Activated T-helper 2 cell treated with anti-CD3 and anti-CD28 coated beads, Interferon-gamma antibody, Interleukin-2, Interleukin-4, amounts not matched to agents 10 μg/mL and 5 μg/mL and 100 μg/mL, durations not matched to agents 14 hours and 24 hours and 36 hours (primary cell): Measurements from ENCODE around the gene HNRNPA2B1. TPM values are rescaled to one million over a fixed set of nuclear protein-coding genes. Genes with fewer than 3 reads are reported as not detected.
"Not testable (repeated sequence)": the region's sequence is repeated elsewhere in the genome, so short reads cannot be mapped to it uniquely, and the experiment has no call there.

Source experiments
- DNase-seq: peaks from one replicate; pipeline ENCODE4 v3.0.0; 2021; ENCODE audit warnings: low spot score
- H3K27ac Mint-ChIP-seq: one replicate; pipeline ENCODE4 v1.8.0; 2021; ENCODE audit warnings: mixed read lengths
- H3K27me3 Mint-ChIP-seq: one replicate; pipeline ENCODE4 v1.8.0; 2021; ENCODE audit warnings: low read depth, mixed read lengths
- H3K36me3 Mint-ChIP-seq: one replicate; pipeline ENCODE4 v1.8.0; 2021; ENCODE audit warnings: low read depth, mixed read lengths
- H3K4me1 Mint-ChIP-seq: one replicate; pipeline ENCODE4 v1.8.0; 2021; ENCODE audit warnings: low read depth, mixed read lengths
- H3K4me3 Mint-ChIP-seq: one replicate; pipeline ENCODE4 v1.8.0; 2021; ENCODE audit warnings: low read depth, mild to moderate bottlenecking, moderate library complexity, mixed read lengths
- H3K9me3 Mint-ChIP-seq: one replicate; pipeline ENCODE4 v1.8.0; 2021; ENCODE audit warnings: mixed read lengths
- intact Hi-C: fragments of 100-400 bp; cut with micrococcal nuclease; formaldehyde crosslinking; loops from one replicate; pipeline ENCODE4 v1.15.1; 2023
- total RNA-seq: library from RNA; stranded (reverse); gene quantifications from 2 replicates; pipeline ENCODE4 v1.2.3, GENCODE V29; 2022

The HNRNPA2B1 gene
- total RNA-seq, 1 donor from 2014 or later: 845 TPM

DNA sequence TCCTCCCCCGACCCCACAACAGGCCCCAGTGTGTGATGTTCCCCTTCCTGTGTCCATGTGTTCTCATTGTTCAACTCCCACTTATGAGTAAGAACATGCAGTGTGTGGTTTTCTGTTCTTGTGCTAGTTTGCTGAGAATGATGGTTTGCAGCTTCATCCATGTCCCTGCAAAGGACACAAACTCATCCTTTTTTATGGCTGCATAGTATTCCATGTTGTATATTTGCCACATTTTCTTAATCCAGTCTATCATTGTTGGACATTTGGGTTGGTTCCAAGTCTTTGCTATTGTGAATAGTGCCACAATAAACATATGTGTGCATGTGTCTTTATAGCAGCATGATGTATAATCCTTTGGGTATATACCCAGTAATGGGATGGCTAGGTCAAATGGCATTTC lies 36.7 kb downstream of the HNRNPA2B1 start:
- H3K36me3 Mint-ChIP-seq: peaks cover 64% of the 10 kb centered on the region
- intact Hi-C loops, H3K27ac Mint-ChIP-seq, H3K4me3 Mint-ChIP-seq, H3K27me3 Mint-ChIP-seq, DNase-seq: not testable (repeated sequence)
- H3K4me1 Mint-ChIP-seq: peaks cover 56% of the 10 kb centered on the region
- peaks cover 10% of the 10 kb centered on the region for H3K9me3 Mint-ChIP-seq

DNA sequence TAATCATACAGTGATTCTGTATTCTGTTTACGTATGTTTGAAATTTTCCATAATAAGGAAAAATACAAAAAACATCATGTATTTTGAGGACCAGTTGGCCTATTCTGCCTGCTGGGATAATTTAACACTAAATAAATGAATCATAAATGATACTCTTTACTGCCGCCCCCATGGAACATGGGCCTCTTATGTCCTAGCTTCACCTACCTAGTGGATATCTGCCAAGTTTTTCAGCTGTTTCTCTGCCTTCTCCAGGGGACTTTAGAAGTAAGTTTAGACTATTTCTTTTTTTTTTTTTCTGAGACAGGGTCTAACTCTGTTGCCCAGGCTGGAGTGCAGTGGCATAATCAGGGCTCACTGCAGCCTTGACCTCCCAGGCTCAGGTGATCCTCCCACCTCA lies 38.1 kb downstream of the HNRNPA2B1 start:
- intact Hi-C loops: no loop called here
- H3K4me3 Mint-ChIP-seq: no peak overlapping the region
- H3K4me1 Mint-ChIP-seq: peaks cover 68% of the 10 kb centered on the region
- peaks cover 72% of the 10 kb centered on the region for H3K36me3 Mint-ChIP-seq
- H3K27me3 Mint-ChIP-seq: no peaks in the 10 kb centered on the region
- H3K9me3 Mint-ChIP-seq: peaks cover 10% of the 10 kb centered on the region
- no peak for DNase-seq
- no peak overlapping the region for H3K27ac Mint-ChIP-seq

DNA sequence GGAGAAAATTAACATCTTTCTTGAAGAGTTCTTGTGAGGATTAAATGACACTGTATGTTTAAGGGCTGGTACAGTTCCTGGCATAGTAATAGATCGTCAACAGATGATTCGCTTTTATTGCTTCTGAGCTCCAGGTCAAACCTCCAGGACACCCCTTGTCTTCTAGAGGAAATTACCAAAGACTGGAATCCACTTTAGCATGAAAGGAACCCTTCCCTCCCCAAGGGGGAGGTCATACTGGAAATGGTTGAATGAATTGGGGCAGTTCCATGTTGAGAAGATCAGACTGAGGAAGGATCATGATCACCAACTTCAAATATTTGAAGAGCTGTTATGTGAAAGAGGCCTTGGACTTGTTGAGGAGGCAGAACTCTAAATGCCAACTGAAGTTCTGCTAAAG lies 39.6 kb downstream of the HNRNPA2B1 start:
- no peak overlapping the region for H3K4me3 Mint-ChIP-seq
- H3K27ac Mint-ChIP-seq: peak overlapping the region; percentile 46
- peaks cover 67% of the 10 kb centered on the region for H3K4me1 Mint-ChIP-seq
- DNase-seq: no peak
- H3K36me3 Mint-ChIP-seq: peaks cover 67% of the 10 kb centered on the region
- H3K27me3 Mint-ChIP-seq: no peaks in the 10 kb centered on the region
- intact Hi-C loops: no loop called here
- H3K9me3 Mint-ChIP-seq: peaks cover 10% of the 10 kb centered on the region

DNA sequence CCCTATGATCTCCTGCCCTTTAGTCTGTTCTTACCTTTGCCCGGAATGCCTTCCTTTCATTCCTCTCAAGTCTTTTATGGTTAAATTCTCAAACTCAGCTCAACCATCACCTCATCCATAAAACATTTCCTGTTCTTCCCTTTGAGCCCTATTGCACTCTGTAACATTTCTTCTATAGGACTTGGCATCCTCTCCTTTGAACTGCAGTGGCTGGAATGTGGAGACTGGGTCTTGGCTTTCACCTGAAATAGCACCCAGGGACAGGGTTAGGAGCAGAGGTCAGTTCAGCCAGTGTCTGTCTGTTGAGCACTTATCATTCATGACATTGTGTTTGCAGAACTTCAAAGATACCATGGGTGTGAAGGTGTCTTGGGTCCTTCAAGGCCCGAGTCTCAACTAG lies 41.3 kb downstream of the HNRNPA2B1 start:
- Mint-ChIP-seq H3K36me3 (peaks cover 56% of the 10 kb centered on the region), H3K4me3 (no peak overlapping the region), H3K27ac (peak overlapping the region; percentile 74), H3K4me1 (peaks cover 77% of the 10 kb centered on the region), H3K9me3 (peaks cover 6% of the 10 kb centered on the region), H3K27me3 (no peaks in the 10 kb centered on the region)
- intact Hi-C loops: no loop called here
- no peak for DNase-seq

DNA sequence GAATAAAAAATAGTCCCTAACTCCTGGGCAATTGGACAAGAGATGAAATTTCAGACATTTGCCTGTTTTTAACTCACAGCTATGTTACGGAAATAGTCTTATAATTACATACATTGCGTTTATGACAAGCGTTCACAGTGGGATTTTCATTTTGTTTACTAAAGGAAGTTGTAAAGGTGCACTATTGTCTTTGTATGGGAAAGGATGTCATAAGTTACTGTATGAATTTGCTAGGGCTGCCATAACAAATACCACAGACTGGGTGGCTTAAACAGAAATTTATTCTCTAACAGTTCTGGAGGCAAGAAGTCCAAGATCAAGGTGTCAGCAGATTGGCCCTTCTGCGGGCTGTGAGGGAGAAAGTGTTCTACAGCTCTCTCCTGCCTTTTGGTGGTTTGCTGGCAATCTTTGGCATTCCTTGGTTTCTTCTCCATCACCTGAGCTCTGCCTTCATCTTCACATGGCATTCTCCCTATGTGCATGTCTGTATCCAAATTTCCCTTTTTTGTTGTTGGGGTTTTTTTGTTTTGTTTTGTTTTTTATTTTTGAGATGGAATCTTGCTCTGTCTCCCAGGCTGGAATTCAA lies 42.9 kb downstream of the HNRNPA2B1 start:
- Mint-ChIP-seq H3K4me1 (peaks cover 81% of the 10 kb centered on the region), H3K4me3 (peak overlapping the region; percentile 20), H3K36me3 (peaks cover 56% of the 10 kb centered on the region), H3K27me3 (no peaks in the 10 kb centered on the region), H3K9me3 (no peaks in the 10 kb centered on the region), H3K27ac (peak overlapping the region; percentile 97)
- no peak for DNase-seq
- intact Hi-C loops: loop anchor here (2.0 kb wide), 1 partner anchor 61 kb away; no protein-coding TSS in a partner anchor

DNA sequence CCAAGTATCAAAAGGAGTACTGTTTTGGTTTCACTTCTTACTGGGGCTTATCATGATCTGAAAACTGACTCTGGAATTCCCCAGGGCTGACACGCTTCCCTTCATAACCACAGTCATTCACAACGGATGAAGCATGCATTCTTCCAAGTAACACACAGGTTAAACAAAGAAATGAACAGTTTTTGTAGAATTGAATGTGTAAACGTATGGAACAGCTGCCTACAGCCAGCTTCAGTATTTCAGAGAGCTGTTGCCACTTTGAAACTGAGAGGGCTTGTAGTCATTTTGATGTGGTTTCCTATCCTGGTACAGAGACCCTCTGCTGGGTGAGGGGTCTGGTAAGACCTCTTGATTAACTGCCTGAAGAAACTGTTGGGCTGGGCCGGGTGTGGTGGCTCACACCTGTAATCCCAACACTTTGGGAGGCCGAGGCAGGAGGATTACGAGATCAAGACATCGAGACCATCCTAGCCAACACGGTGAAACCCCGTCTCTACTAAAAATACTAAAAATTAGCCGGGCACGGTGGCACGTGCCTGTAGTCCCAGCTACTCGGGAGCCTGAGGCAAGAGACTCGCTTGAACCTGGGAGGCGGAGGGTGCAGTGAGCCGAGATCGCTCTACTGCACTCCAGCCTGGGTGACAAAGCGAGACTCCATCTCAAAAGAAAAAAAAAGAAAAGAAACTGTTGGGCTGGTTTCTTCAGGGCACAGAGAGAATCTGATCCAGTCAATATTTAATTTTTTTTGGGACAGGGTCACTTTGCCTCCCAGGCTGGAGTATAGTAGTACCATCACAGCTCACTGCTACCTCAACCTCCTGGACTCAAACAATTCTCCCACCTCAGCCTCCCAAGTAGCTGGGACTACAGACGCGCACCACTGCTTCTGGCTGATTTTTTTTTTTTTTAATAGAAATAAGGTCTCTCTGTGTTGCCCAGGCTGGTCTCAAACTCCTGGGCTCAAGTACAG lies 43.8 kb downstream of the HNRNPA2B1 start:
- Mint-ChIP-seq H3K4me3 (peak overlapping the region; percentile 54), H3K9me3 (no peaks in the 10 kb centered on the region), H3K36me3 (peaks cover 50% of the 10 kb centered on the region), H3K27me3 (no peaks in the 10 kb centered on the region), H3K27ac (peak overlapping the region; percentile 97), H3K4me1 (peaks cover 77% of the 10 kb centered on the region)
- intact Hi-C loops: loop anchor here (1.0 to 2.0 kb wide), 5 partner anchors 10 to 209 kb away; no protein-coding TSS in a partner anchor
- DNase-seq: peak; percentile 43

DNA sequence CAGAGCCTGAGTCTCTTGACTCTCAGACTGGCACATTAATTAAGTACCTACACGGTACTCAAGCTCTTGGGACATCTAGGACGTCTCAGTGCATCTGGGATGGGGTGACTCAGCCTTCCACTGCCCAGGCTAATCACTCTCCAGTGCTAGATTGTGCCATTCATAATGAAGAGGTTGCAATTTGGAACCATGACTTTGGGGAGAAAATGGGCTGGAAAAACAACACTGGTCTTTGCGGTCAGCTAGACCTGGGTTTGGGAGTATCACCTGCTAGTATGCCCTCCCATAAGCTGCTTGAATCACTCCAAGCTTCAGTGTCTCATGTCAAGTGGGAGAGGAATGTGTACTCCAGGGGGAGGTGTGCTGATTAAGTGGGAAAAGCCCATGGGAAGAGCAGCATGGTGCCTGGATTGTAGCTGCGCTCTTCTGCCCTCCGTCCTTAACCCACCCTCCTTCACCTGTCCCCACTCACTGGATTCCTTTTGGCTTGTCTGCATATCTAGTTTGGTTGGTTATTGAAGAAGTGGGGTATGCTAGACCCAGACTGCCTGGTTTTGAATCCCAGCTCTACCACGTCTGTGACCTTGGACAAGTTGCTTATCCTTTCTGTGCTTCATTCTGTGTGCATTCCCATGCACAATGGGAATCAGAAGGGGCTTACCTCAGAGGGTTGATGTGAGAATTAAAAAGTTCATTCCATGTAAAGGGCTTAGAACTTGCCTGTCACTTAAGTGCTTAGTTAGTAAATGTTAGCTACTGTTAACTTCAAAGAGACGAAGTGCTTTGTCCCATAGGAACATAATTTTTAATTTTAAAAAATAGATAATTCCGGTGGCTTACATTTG lies 44.8 kb downstream of the HNRNPA2B1 start:
- Mint-ChIP-seq H3K36me3 (peaks cover 47% of the 10 kb centered on the region), H3K4me1 (peaks cover 83% of the 10 kb centered on the region), H3K4me3 (peak overlapping the region; percentile 99), H3K27ac (peak overlapping the region; percentile 97), H3K27me3 (no peaks in the 10 kb centered on the region), H3K9me3 (no peaks in the 10 kb centered on the region)
- intact Hi-C loops: loop anchor here (1.0 to 2.0 kb wide), 5 partner anchors 11 to 210 kb away; no protein-coding TSS in a partner anchor
- no peak for DNase-seq

DNA sequence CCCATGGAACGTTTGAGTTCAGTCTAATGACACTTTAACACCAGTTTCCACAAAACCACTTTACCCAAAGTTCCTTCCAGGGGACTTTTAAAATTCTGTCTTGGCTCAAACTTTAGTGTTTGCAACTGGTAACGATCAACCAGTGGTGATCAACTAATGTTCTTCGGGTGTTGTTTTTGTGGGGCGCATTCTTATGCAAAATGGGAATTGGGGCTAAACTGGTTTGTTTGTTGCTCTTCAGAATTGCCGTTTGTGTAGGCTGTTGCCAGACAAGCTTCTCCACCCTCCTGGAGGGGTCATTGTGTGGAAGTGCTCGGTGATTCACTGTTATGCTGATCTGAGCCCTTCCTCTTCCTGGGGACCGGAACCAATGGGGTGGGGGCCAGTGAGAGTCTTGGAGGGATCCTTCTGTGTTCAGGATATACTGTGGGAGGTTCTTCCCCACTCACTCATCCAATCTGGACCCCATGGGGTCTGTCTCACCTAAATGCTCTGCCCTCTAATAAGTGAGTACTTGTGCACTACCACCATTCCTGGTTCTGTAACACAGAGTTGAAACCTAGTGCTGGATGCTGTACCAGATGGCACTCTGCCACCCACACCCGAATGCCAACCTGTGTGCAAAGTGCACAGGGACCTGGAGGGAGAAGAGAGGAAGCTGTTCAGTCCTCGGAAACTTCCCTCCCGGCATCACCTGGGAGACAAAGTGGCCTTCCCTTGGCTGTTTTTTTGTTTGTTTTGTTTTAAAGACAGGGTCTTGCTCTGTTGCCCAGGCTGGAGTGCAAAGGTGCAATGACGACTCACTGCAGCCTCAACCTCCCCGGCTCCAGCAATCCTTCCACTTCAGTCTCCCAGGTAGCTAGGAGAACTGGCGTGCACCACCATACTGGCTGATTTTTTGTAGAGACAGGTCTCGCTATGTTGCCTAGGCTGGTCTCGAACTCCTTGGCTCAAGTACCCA lies 46.4 kb downstream of the HNRNPA2B1 start:
- peak overlapping the region; percentile 97 for H3K27ac Mint-ChIP-seq
- H3K4me1 Mint-ChIP-seq: peaks cover 75% of the 10 kb centered on the region
- H3K4me3 Mint-ChIP-seq: peak overlapping the region; percentile 99
- no peak for DNase-seq
- no peaks in the 10 kb centered on the region for H3K27me3 Mint-ChIP-seq
- intact Hi-C loops: loop anchor here (1.0 to 5.0 kb wide), 5 partner anchors 46 to 298 kb away; partner anchors contain the start of gene HNRNPA2B1
- peaks cover 38% of the 10 kb centered on the region for H3K36me3 Mint-ChIP-seq
- no peaks in the 10 kb centered on the region for H3K9me3 Mint-ChIP-seq

DNA sequence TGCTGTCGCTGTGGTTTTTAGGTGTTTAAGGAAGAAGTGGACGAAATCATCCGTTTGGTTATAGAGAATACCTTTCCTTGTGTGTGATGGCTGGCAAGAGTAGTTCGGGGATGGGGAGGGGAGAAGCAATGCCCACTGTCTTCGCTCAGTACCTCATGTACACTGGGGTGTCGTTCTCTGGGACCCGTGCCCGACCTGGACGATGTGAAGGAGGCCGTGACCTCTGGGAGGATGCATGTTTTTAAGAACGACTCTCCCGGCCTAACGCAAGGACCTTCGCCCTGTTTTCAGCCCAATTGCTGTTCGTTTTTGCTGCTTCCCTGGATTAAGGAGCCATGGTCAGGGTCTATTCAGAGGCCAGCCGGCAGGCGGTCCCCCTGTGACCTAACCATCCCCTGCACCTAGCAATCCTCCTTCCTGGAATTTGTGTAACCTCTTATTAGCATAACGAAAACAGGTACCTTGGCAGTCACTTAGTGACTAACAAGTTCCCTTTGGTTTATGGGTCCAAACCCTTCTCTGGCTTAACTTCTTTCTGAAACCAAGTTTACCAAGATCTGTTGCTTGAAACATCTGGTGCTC lies 47.2 kb downstream of the HNRNPA2B1 start:
- no peak for DNase-seq
- H3K36me3 Mint-ChIP-seq: peaks cover 30% of the 10 kb centered on the region
- peak overlapping the region; percentile 97 for H3K27ac Mint-ChIP-seq
- peak overlapping the region; percentile 99 for H3K4me3 Mint-ChIP-seq
- H3K4me1 Mint-ChIP-seq: peaks cover 67% of the 10 kb centered on the region
- intact Hi-C loops: loop anchor here (1.0 to 5.0 kb wide), 5 partner anchors 47 to 297 kb away; partner anchors contain the start of gene HNRNPA2B1
- H3K9me3 Mint-ChIP-seq: no peaks in the 10 kb centered on the region
- no peaks in the 10 kb centered on the region for H3K27me3 Mint-ChIP-seq

DNA sequence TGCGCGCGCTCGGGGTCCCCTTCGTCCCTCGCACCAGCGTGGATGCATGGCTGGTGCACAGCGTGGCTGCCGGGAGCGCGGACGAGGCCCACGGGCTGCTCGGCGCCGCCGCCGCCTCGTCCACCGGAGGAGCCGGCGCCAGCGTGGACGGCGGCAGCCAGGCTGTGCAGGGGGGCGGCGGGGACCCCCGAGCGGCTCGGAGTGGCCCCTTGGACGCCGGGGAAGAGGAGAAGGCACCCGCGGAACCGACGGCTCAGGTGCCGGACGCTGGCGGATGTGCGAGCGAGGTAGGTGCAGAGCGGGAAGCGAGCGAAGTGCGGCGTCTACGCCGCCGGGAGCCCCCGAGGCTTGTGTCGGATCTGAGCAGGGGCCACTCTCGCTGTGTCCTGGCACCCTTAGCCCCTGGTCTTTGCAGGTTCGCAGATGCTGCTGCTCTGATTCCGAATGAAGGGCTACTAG lies 47.7 kb downstream of the HNRNPA2B1 start:
- not testable (repeated sequence) for H3K27me3 Mint-ChIP-seq

More for the DNA sequence above, 47.7 kb downstream of the HNRNPA2B1 start:
- peak overlapping the region; percentile 99 for H3K4me3 Mint-ChIP-seq
- peak; percentile 44 for DNase-seq
- H3K4me1 Mint-ChIP-seq: peaks cover 62% of the 10 kb centered on the region
- H3K27ac Mint-ChIP-seq: peak overlapping the region; percentile 97
- H3K36me3 Mint-ChIP-seq: peaks cover 25% of the 10 kb centered on the region
- intact Hi-C loops: loop anchor here (1.0 to 5.0 kb wide), 5 partner anchors 47 to 297 kb away; partner anchors contain the start of gene HNRNPA2B1
- H3K9me3 Mint-ChIP-seq: not testable (repeated sequence)
